ENCODE results near the gene ZNF827.

DNA sequence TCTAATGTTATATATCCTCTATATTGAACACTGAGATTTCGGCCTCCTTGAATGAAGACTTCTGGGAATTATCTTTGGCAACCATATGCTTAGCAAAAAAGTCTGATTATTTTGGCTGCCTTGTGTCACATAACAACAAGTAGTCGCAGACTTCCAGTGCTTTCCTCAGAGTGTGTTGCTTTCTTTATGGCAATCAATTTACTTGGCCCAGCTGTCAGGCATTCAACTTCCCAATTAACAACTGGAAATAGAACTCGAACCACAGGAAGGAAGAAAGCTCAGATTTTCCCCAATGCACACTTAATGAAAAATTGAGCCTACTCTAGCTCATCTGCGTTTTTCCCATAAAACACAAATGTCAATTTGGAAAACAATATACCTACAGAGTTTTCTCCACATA lies 71.6 kb downstream of the ZNF827 start:
- TF ChIP-seq, protein P1, sequence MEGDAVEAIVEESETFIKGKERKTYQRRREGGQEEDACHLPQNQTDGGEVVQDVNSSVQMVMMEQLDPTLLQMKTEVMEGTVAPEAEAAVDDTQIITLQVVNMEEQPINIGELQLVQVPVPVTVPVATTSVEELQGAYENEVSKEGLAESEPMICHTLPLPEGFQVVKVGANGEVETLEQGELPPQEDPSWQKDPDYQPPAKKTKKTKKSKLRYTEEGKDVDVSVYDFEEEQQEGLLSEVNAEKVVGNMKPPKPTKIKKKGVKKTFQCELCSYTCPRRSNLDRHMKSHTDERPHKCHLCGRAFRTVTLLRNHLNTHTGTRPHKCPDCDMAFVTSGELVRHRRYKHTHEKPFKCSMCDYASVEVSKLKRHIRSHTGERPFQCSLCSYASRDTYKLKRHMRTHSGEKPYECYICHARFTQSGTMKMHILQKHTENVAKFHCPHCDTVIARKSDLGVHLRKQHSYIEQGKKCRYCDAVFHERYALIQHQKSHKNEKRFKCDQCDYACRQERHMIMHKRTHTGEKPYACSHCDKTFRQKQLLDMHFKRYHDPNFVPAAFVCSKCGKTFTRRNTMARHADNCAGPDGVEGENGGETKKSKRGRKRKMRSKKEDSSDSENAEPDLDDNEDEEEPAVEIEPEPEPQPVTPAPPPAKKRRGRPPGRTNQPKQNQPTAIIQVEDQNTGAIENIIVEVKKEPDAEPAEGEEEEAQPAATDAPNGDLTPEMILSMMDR (IDR thresholded peaks at IDR 0.05): no peak
- TF ChIP-seq POLR2AphosphoS5 (IDR thresholded peaks at IDR 0.05): no peak
- no peak for TF ChIP-seq EP300 (IDR thresholded peaks at IDR 0.05)
- TF ChIP-seq POLR2A (IDR thresholded peaks at IDR 0.05): no peak
